ENCODE results near the gene MTFMT. TPM values are rescaled to one million over a fixed set of nuclear protein-coding genes. Genes with fewer than 3 reads are reported as not detected.

MTFMT gene
- polyA plus RNA-seq, 1 experiment = 6.4 TPM

DNA sequence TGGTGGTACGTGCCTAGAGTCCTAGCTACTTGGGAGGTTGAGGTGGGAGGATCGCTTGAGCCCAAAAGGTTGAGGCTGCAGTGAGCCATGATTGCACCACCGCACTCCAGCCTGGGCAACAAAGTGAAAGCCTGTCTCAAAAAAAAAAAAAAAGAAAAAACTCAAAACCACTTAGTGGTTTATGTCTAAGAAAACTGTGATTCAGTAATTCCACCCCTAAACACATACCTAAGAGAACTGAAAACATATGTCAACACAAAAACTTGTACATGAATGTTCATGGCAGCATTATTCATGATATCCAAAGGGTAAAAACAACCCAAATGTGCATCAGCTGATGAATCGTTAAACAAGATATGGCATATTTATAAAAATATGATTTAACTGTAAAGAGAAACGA is 54.0 kb downstream of the MTFMT start:
- peak; percentile 58 for DNase-seq (ENCODE audit: low read depth)
- no peaks in the 10 kb centered on the region for H3K27me3 ChIP-seq (ENCODE audit: control insufficient read depth, insufficient read depth, low read length)
- H3K4me3 ChIP-seq (ENCODE audit: low read depth, low read length) = no peak overlapping the region
- ChIA-PET CTCF (no interaction called here), POLR2A (interaction anchor here (0.6 kb wide), 1 partner anchor 11 kb away, joined by 6 read pairs; no protein-coding TSS in a partner anchor)
- TF ChIP-seq, protein P1, sequence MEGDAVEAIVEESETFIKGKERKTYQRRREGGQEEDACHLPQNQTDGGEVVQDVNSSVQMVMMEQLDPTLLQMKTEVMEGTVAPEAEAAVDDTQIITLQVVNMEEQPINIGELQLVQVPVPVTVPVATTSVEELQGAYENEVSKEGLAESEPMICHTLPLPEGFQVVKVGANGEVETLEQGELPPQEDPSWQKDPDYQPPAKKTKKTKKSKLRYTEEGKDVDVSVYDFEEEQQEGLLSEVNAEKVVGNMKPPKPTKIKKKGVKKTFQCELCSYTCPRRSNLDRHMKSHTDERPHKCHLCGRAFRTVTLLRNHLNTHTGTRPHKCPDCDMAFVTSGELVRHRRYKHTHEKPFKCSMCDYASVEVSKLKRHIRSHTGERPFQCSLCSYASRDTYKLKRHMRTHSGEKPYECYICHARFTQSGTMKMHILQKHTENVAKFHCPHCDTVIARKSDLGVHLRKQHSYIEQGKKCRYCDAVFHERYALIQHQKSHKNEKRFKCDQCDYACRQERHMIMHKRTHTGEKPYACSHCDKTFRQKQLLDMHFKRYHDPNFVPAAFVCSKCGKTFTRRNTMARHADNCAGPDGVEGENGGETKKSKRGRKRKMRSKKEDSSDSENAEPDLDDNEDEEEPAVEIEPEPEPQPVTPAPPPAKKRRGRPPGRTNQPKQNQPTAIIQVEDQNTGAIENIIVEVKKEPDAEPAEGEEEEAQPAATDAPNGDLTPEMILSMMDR (IDR thresholded peaks at IDR 0.05; ENCODE audit: insufficient read depth, low read depth, low read length) = no peak
- H3K36me3 ChIP-seq (ENCODE audit: control insufficient read depth, insufficient read depth, low read length) = peaks cover 16% of the 10 kb centered on the region

- ChIA-PET POLR2A (no interaction called here), CTCF (interaction anchor here (1.3 kb wide), 1 partner anchor 162 kb away, joined by 3 read pairs; no protein-coding TSS in a partner anchor)
- TF ChIP-seq, protein P1 (IDR thresholded peaks at IDR 0.05; ENCODE audit: insufficient read depth, low read depth, low read length) = no peak
- Histone ChIP-seq H3K36me3 (ENCODE audit: control insufficient read depth, insufficient read depth, low read length) (peaks cover 13% of the 10 kb centered on the region), H3K27me3 (ENCODE audit: control insufficient read depth, insufficient read depth, low read length) (no peaks in the 10 kb centered on the region), H3K4me3 (ENCODE audit: low read depth, low read length) (no peak overlapping the region)
- DNase-seq (ENCODE audit: low read depth) = no peak
Measured at GRCh38 chr15:64970698-64971097, 58.7 kb downstream of the MTFMT start.

- H3K36me3 ChIP-seq (ENCODE audit: control insufficient read depth, insufficient read depth, low read length) = peaks cover 15% of the 10 kb centered on the region
- TF ChIP-seq, protein P1 (IDR thresholded peaks at IDR 0.05; ENCODE audit: insufficient read depth, low read depth, low read length) = no peak
- no peak overlapping the region for H3K4me3 ChIP-seq (ENCODE audit: low read depth, low read length)
- no peaks in the 10 kb centered on the region for H3K27me3 ChIP-seq (ENCODE audit: control insufficient read depth, insufficient read depth, low read length)
- ChIA-PET POLR2A (interaction anchor here (0.6 kb wide), 1 partner anchor 268 kb away, joined by 3 read pairs; no protein-coding TSS in a partner anchor), CTCF (interaction anchor here (1.3 to 1.6 kb wide), 2 partner anchors 10 to 160 kb away, joined by 3 to 4 read pairs; no protein-coding TSS in a partner anchor)
- no peak for DNase-seq (ENCODE audit: low read depth)
Measured at GRCh38 chr15:64969401-64969800, 60.0 kb downstream of the MTFMT start.

DNA sequence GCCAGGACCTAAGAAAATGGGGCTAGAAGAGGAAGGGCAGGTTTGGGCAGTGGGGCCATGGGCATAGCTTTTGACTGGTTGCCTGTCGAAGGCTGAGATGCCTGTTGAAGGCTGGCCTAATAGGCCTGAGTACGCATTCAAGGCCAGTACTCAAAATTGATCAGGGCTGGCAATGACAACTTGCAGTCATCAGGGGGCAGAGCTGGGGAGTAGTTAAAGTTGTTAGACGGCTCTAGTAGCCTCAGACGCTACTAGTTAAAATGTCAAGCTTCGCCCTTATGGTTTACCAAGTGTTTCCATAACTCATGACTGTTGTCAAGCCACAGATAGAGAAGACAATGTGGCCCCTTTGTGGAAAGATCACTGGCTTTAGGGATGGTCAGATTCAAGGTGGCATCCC is 68.4 kb downstream of the MTFMT start:
- CTCF ChIA-PET = interaction anchor here (0.9 kb wide), 1 partner anchor 14 kb away, joined by 3 read pairs; no protein-coding TSS in a partner anchor
- Histone ChIP-seq H3K27me3 (ENCODE audit: control insufficient read depth, insufficient read depth, low read length) (no peaks in the 10 kb centered on the region), H3K4me3 (ENCODE audit: low read depth, low read length) (no peak overlapping the region), H3K36me3 (ENCODE audit: control insufficient read depth, insufficient read depth, low read length) (peaks cover 22% of the 10 kb centered on the region)
- POLR2A ChIA-PET = no interaction called here
- TF ChIP-seq, protein P1 (IDR thresholded peaks at IDR 0.05; ENCODE audit: insufficient read depth, low read depth, low read length) = no peak
- no peak for DNase-seq (ENCODE audit: low read depth)

- peaks cover 25% of the 10 kb centered on the region for H3K36me3 ChIP-seq (ENCODE audit: control insufficient read depth, insufficient read depth, low read length)
- TF ChIP-seq, protein P1 (IDR thresholded peaks at IDR 0.05; ENCODE audit: insufficient read depth, low read depth, low read length) = no peak
- DNase-seq (ENCODE audit: low read depth) = no peak
- POLR2A ChIA-PET = no interaction called here
- CTCF ChIA-PET = no interaction called here
- H3K27me3 ChIP-seq (ENCODE audit: control insufficient read depth, insufficient read depth, low read length) = no peaks in the 10 kb centered on the region
- H3K4me3 ChIP-seq (ENCODE audit: low read depth, low read length) = no peak overlapping the region
Measured at GRCh38 chr15:64960153-64960552, 69.3 kb downstream of the MTFMT start.

Measured in BJ (cell line).